Cerebellar nuclear complex (tissue), 1 donor: ENCODE measurements around the gene PITPNM2.

ENCODE experiments used
- DNase-seq, 2 experiments: peaks; one replicate each; lab custom pipeline; 2025; lab: John Stamatoyannopoulos, UW

Gene PITPNM2

DNA sequence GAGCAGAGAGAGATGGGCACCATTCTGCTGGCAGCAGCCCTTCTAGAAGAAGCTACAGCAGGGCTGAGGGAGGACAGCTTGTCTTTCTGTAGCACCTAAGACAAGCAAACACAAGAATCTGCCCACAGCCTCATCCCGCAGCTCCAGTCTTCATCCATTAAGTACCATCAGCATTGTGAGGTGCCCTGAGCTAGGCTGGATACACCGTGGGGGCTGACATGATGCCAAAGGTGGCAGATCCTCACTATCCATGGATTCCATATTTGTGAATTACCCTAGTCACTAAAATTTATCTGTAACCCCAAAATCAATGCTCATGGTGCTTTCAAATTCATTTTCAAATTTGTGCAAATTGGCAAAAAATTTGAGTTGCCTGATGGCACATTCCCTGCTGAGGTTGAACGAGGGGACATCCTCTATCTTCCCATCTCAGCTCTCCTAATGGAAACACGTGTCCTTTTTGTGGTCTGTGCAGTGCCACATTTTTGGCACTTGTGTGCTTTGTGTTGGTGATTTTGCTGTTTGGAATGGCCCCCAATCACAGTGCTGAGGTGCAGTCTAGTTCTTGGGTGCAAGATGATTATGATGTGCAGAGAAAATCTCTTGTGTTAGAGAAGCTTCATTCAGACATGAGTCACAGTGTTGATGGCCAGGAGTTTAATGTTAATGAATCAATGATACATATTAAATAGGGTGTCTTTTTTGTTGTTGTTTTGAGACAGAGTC, 7.0 kb downstream of the PITPNM2 start:
- DNase-seq = no peak

DNA sequence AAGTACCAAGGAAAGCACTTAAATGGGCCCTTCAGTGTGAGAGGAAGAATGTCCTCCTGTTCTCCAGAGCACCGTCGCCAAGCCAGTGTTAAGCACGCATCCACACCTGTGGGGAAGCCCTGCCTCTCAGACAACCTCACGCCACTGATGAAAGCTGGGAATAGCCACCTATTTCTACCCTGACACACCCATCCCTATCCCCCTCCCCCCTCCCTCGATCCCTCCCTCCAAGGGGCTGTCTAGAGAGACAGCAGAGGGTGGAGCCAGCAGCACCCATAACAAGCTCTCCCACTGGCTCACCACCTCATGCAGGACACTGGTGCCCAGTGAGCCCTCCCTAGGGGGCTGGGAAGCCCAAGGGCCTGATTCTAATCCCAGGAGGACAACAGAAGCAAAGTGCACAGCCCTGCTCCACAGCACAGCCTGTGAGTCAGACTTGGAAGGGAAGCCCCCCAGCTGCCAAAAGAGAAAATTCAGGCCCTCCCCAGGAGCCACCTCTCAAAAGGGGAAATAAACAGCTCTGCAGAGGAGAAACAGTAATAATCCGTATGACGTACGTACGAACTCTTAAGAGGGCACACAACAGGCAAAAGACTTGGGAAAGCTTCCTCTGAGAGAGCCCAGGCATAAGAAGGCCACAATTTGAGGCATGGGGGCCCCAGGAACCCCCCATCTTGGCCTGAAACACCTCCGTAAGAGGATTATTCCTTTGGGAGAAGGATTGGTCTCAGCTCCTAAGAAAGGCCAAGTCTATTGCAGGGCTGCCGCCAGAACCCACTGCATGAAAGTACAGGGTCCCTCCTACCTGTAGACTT, 7.8 kb downstream of the PITPNM2 start:
- DNase-seq = no peak

DNA sequence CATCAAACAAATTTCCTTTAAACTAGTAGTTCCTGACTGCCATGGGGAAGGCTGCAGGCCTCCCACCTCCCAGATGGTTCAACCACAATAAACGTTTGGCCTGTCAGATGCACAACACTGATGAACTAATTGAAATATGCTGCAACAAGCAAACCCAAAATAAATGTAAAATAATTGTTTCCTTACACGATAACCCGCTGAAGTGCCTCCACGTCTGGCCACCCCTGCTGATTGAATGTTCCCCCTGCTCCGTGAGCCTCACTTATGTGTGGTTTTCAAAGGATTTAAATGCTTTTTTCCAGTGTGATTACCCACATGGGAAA, 8.4 kb downstream of the PITPNM2 start:
- DNase-seq = no peak

DNA sequence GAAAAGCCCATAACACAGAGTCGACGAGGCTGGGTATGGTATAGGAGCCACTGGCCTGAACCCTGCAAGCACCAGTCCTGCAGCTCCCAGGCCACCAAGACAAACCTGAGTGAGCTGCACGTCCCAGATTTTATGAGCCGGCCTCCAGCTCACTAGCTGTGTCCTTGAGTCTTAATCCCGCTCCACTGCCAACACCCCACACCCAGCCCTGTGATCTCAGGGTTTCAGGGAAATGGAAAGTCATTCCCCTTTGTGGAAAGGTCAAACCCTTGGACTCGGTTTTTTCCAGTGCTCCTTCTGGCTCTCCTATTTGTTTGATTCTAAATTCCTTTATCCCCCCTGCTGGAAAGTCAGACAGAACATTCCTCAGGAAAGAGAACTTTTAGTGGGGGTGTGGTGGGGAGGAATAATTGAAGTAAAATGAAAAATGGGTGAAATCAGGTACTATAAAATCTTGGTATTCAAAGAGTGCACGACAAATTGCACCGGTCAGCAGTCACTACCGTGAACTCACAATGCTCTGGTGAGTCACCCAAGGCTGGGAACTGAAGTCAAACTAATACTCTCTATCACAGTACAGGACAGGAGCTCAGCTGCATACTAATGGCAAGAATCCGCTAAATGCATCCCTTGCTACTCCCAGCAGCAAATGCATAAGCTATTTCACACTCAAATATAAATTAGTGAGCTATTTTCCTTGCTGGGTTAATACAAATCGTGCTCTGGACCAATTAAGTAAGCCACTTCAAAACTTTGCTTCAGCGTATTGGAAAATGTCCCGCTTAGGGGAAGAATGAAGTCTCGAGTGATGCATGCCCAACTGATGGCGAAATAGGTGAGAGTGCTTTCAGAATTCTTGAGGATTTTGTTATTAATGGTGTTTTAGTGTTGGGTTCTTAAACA, 9.0 kb downstream of the PITPNM2 start:
- no peak for DNase-seq

DNA sequence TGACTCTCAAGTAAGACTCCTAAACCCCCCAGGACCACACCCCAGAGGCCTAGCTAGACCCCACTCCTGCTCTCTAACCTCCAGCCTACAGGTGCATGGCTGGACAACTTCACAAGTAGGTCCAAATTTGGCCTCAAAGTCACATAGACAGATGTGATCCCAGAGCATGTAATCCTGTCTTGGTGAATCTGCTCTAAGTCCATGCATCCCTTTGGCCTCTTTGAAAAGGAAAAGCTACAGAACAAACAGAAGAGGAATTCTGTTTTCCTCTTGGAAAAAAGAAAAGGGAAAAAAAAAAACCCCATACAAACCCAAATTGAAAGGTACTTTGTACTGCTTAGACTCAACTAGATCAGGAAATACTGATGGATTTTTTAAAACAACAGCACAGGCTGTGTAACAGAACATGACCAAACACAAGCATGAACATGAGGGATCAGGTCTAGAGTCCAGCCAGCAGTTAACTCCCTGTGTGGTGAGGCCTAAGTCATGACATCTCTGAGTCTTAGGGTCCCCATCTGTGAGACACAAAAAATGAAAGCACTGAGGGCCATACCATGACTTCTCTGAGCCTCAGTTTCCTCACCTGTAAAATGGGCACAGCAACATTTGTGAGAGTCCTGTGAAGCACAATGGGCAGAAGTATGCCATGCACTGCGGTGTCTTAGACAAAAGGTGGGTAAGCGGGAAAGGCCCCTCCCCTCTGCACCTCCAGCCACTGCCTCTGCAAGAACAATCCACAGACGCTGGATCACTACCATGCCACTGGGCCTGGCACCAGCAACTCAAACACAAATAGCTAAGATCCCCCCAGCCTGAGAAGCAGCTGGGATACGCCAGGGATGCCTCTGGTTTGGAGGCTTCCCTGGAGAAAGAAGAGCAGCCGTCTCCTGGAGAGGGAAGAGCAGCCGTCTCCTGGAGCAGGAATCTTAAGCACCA, 9.9 kb downstream of the PITPNM2 start:
- no peak for DNase-seq

DNA sequence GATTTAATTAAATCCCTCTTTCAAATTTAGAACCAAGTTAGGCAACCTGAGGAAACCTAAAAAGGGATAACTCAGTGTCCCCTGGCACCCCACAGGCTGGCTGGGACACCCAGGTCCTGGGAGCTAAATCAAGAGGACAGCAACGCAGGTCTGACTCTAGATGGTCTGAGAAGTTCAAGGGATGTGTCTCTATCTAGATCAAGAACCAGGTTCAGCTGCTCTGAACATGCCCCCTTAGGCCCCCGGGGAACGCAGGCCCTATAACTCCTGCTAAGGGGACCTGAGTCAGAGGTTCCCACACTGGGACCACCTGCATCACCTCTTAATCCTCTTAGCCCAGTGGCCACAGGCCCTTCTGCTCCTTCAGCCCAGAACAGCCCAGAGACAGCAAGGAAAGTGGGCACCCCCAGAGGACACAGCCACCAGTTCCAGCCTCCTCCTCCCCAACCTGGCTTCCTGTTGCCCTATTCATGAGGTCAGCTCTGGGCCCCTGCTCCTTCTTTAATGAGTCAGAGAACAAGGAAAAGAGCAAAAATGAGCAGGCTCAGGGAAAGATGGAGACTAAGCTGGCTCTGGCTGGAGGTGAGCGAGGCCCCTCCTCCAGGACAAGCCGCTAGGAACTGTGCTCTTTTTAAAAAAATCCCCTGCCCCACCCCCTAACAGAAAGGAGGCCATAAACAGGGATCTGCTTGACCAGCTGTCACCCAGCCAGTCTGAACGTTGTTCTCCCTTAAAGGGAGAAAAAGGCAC, 10.8 kb downstream of the PITPNM2 start:
- no peak for DNase-seq

DNA sequence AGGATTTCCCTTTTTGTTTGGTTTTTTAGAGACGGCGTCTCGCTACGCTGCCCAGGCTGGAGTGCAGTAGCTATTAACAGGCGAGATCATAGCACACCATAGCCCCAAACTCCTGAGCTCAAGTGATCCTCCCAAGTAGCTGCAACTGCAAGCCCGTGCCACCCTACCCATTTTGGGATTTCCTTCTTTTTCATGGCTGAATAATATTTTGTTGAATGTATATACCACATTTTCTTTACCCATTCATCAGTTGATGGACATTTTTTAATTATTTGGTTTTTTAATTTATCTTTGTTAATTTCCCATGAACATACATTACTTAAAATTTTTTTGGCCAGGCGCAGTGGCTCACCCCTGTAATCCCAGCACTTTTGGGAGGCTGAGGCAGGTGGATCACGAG, 15.2 kb downstream of the PITPNM2 start:
- DNase-seq = no peak

DNA sequence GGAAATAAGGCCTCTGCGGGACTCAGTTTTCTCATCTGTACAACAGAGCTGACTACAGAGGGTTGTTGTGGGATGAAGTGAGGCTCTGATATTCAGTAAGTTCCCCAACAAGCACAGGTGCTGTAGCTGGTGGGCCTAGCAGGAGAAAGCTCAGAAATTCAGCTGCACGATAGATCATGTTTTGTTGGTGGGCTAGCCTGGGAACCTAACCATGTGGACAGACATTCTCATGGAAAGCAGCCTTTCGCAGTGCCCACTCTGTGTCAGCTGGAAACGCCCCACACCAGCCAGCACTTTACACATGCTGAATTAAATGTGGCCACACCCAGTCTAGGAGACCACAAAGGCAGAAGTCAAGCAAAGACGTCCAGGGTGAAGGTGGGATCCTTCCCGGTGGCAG, 16.1 kb downstream of the PITPNM2 start:
- no peak for DNase-seq

DNA sequence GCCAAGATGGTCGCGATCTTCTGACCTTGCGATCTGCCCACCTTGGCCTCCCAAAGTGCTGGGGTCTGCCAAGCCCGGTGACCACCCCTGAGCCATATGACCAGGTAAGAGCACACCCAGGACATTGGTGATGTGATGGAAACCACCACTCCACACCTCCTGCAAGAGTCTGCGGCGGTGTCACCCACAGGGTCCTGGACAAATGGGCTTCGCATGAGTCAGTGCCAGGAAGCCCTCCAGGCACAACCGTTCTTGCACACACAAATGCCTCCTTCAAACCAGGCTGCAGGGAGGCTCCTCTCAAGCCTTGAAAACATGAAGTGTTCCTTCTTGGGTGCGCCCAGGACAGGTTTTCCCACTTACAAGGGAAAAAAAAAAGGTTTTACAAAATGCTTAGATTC, 16.6 kb downstream of the PITPNM2 start:
- no peak for DNase-seq

DNA sequence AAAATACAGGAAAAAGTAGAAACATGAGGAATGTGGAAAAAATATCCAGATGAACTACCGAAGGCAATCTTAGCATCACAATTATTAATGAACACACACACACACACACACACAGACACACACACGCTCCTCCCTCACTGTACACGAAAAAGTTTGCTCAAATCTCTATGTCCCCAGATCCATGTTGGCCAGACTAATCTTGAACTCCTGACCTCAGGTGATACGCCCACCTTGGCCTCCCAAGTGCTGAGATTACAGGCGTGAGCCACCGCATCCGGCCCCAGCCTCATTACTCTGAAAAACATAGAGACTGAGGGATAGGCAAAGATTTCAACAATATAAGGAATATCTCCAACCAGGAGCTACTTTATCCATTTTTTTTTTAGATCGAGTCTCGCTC, 17.2 kb downstream of the PITPNM2 start:
- DNase-seq = no peak

DNA sequence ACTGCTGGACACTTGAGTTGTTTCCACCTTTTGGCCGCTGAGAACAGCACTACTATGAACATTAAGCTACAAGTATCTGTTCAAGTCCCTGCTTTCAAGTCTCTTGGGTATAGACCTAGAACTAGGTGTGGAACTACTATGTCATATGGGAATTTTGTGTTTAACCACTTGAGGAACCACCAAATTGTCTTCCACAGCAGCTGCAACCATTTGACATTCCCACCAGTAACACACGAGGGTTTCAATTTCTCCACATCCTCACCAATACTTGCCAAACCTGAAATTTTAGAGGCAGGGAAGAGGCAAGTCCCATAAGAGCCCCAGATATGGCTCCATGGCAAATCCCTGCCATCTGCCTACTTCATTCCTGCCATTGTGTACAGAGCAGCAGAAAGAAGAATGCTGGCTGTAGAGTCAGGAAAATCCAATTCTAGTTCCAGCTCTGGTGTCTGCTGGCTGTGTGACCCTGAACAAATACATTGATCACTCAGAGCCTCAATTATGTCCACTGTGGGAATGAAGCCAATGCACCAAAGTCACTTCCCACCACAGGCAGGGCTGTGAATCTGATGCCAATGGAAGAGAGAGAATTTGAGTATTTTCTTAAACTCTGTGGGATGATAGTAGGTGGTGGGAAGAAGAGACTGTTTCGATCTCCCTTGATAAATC, 17.8 kb downstream of the PITPNM2 start:
- DNase-seq = no peak

DNA sequence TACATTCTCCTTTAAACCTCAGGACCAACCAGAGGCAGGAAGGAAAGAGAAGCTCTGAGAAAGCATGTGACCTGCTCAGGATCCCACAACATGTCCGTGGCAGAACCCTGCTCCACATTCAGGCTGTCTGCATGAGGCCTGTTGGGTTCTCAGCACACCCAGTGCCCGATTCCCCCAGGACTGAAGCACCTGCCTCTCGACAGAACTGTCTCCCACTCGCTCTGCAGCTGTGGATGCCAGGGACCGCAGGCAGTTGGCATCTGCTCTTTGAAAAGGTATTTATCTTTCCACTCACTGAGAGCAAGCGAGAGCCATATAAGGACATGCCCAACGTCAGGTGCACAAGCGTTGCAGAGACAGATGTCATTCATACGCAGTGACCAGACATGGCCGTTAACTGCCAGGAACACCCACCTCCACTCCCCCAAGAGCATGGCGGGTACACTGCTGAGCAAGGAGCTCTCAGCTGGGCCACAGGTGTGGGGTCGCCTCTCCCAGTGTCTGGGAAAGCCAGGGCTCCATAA, 18.9 kb downstream of the PITPNM2 start:
- no peak for DNase-seq

DNA sequence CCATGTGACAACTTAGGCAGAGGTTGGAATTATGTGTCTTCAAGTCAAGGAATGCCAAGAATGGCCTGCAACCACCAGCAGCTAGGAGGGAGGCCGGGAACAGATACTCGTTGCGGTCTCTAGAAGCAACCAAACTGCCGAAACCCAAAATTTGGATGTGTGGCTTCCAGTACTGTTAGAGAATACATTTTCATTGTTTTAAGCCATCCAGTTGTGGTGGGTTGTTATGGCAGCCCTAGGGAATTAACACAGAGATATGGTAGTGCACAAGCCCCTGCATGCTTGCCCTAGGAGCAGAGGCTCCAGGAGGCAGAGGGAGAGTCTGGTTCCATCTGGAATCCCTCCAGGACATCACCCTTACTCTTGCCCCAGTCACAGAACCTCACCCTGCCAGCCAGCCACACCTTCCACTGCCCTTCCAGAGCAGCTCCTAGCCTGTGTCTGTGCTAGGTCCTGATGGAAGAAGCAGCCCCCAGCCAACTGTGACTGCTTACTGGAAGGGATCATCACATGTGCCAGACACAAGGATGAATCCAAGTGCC, 19.5 kb downstream of the PITPNM2 start:
- no peak for DNase-seq

DNA sequence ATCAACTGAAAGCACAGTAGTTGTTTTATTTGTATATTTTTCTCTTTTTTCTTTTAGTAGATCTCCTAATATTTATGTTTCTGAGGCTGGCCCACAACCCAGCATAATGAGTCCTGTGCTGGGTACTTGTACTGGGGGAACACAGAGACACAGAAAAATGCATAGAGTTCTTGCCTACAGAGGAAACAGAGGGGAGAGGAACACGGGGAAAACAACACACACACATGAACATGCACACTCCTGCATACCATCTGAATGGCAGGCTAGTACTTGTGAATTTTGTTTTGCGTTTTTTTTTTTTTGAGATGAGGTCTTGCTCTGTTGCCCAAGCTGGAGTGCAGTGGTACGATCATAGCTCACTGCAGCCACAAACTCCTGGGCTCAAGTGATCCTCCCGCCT, 21.3 kb downstream of the PITPNM2 start:
- no peak for DNase-seq

DNA sequence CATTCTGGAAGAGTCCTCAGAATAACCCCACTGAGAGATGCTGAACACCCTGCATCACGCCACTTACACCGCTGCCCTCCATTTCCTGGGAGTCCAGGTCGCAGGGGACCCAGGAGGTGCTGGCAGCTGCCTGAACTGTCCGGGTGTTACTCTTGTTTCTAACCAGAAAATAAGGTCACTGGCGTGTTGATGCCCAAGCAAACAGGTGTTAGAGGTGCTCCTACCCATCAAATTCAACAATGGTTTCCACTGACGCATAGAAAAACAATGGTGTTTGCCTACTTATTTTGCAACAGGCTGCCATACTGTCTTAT, 23.8 kb downstream of the PITPNM2 start:
- no peak for DNase-seq

DNA sequence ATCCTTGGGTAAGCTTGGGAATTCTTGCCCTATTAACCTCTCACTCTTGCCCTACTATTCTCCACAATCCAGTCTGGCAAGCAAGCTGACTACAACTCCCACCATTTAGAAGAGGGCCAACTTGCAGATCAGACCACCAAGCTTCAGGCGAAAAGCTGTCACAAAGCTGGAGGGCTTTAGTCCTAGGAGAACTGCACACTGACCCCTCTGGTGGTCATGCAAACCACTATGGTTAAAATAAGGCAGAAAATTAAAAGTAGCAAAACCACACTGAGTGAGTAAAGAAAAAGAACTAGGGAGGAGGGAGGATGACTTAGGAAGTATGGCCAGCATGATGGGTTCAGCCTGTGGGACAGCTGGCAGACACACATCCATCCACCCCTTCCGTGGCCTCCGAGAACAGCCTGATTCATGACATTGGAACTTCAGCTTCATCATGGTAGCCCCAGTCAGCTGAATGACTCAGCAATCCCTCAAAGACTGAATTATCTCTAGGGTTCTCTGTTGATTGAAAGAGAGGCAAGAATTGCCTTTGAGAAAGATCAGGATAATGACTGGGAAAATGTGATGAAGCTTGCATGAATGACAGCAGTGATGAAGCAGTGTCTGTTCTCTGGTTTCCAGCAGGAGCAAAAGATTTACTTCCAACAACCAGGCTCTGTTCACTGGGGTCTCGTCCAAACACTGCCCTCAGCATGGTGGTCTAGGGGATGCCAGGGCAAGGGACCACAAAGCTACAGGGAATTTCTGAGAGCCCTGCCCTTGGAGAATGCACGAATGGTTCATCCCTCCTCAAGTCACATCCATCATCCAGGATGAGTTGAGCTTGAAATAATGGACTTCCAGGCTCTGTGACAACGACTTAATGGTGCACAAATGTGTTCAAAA, 24.4 kb downstream of the PITPNM2 start:
- DNase-seq = no peak

DNA sequence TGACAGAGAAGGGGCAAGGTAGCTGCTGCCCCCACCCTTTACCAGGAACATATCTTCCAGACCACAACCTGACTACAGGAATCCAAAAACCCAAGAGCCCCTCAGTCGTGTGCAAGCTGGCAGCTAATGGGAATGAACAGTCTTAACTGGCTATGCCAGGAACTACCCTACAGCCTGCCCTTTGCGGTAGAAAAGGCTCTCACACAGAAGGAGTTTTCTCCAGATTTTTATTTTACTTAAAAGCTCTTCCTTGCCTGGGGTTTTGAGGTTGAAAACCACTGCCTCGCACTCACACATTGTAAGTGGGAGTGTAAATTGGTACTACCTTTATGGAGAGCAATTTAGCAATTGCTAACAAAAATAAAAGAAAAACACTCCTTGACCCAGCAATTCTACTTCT, 28.3 kb downstream of the PITPNM2 start:
- no peak for DNase-seq

DNA sequence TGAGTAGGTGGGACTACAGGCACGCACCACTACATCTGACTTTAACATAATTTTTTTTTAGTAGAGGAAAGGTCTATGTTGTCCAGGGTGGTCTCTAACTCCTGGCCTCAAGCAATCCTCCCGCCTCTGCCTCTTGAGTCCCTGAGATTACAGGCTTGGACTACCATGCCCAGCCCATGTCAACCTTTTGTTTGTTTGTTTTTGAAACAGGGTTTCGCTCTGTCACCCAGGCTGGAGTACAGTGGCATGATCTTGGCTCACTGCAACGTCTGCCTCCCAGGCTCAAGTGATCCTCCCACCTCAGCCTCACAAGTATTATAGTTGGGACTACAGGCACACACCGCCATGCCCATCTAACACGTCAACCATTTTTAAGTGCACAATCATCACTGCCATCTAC, 29.2 kb downstream of the PITPNM2 start:
- DNase-seq = no peak
